Endothelial cell (in vitro differentiated cells): Measurements from ENCODE around the gene ESYT1. TPM values are rescaled to one million over a fixed set of nuclear protein-coding genes. Genes with fewer than 3 reads are reported as not detected.
A peak's percentile ranks its signal among the peaks of the same experiment; 100 is the strongest.

ENCODE experiments used
- DNase-seq: peaks from one replicate; pipeline ENCODE4 v3.0.0; 2021; ENCODE audit warnings: low spot score
- H3K27ac Mint-ChIP-seq: one replicate; pipeline ENCODE4 v1.8.0; 2021; ENCODE audit warnings: mixed read lengths, inconsistent platforms; ENCODE audit not compliant: unreplicated experiment
- H3K27me3 Mint-ChIP-seq: one replicate; pipeline ENCODE4 v1.8.0; 2021; ENCODE audit warnings: mild to moderate bottlenecking, moderate library complexity, mixed read lengths, inconsistent platforms; ENCODE audit not compliant: unreplicated experiment
- H3K36me3 Mint-ChIP-seq: one replicate; pipeline ENCODE4 v1.8.0; 2021; ENCODE audit warnings: mild to moderate bottlenecking, low read depth, mixed read lengths, inconsistent platforms; ENCODE audit not compliant: unreplicated experiment
- H3K4me1 Mint-ChIP-seq: one replicate; pipeline ENCODE4 v1.8.0; 2021; ENCODE audit warnings: mild to moderate bottlenecking, mixed read lengths, inconsistent platforms; ENCODE audit not compliant: unreplicated experiment
- H3K4me3 Mint-ChIP-seq: one replicate; pipeline ENCODE4 v1.8.0; 2021; ENCODE audit warnings: mild to moderate bottlenecking, mixed read lengths, inconsistent platforms; ENCODE audit not compliant: unreplicated experiment
- H3K9me3 Mint-ChIP-seq: one replicate; pipeline ENCODE4 v1.8.0; 2021; ENCODE audit warnings: mixed read lengths, inconsistent platforms; ENCODE audit not compliant: unreplicated experiment
- CTCF ChIP-seq: fragments of 200-600 bp; sonication (generic); IDR thresholded peaks from one replicate; pipeline ENCODE4 v1.5.0; 2021; ENCODE audit warnings: antibody characterized with exemption; ENCODE audit not compliant: unreplicated experiment
- total RNA-seq: library from RNA; stranded (reverse); fragmentation: NEBNext Ultra II Directional; extraction: Animal tissue kit (Norgen Biotek cat#: 25700); gene quantifications from one replicate; pipeline ENCODE4 v1.2.1, GENCODE V29; 2021; ENCODE audit not compliant: unreplicated experiment

The ESYT1 gene
- total RNA-seq, 1 donor from 2014 or later, result 302 TPM

- H3K27me3 Mint-ChIP-seq, result peaks cover 6% of the 10 kb centered on the region
Observed at GRCh38 chr12:56087220-56087619, 40.8 kb upstream of the ESYT1 start.

GRCh38 chr12:56097738-56098137 lies 30.3 kb upstream of the ESYT1 start:
- H3K4me1 Mint-ChIP-seq, result peaks cover 14% of the 10 kb centered on the region

More at GRCh38 chr12:56087220-56087619, 40.8 kb upstream of the ESYT1 start:
- no peak for TF ChIP-seq CTCF
- no peak for DNase-seq
- peaks cover 3% of the 10 kb centered on the region for H3K36me3 Mint-ChIP-seq
- no peak overlapping the region for H3K4me3 Mint-ChIP-seq
- H3K27ac Mint-ChIP-seq, result no peak overlapping the region
- no peaks in the 10 kb centered on the region for H3K4me1 Mint-ChIP-seq
- no peaks in the 10 kb centered on the region for H3K9me3 Mint-ChIP-seq

GRCh38 chr12:56098592-56098991 lies 29.5 kb upstream of the ESYT1 start:
- peaks cover 3% of the 10 kb centered on the region for H3K36me3 Mint-ChIP-seq
- no peak for DNase-seq
- H3K9me3 Mint-ChIP-seq, result no peaks in the 10 kb centered on the region
- H3K27ac Mint-ChIP-seq, result no peak overlapping the region
- H3K27me3 Mint-ChIP-seq, result peaks cover 7% of the 10 kb centered on the region
- H3K4me3 Mint-ChIP-seq, result no peak overlapping the region
- no peak for TF ChIP-seq CTCF
- H3K4me1 Mint-ChIP-seq, result peaks cover 22% of the 10 kb centered on the region

More at GRCh38 chr12:56097738-56098137, 30.3 kb upstream of the ESYT1 start:
- DNase-seq, result no peak
- Mint-ChIP-seq H3K27me3 (peaks cover 7% of the 10 kb centered on the region), H3K36me3 (peaks cover 3% of the 10 kb centered on the region), H3K4me3 (no peak overlapping the region), H3K27ac (no peak overlapping the region), H3K9me3 (no peaks in the 10 kb centered on the region)
- no peak for TF ChIP-seq CTCF

GRCh38 chr12:56099787-56100186 lies 28.3 kb upstream of the ESYT1 start:
- DNase-seq, result no peak
- Mint-ChIP-seq H3K36me3 (peaks cover 3% of the 10 kb centered on the region), H3K27ac (no peak overlapping the region), H3K9me3 (no peaks in the 10 kb centered on the region), H3K4me1 (peaks cover 30% of the 10 kb centered on the region), H3K4me3 (peak overlapping the region; percentile 26), H3K27me3 (peaks cover 6% of the 10 kb centered on the region)
- no peak for TF ChIP-seq CTCF

- H3K27ac Mint-ChIP-seq, result no peak overlapping the region
- DNase-seq, result no peak
- no peak for TF ChIP-seq CTCF
- peak overlapping the region; percentile 65 for H3K4me3 Mint-ChIP-seq
- H3K27me3 Mint-ChIP-seq, result peaks cover 5% of the 10 kb centered on the region
- H3K4me1 Mint-ChIP-seq, result peaks cover 33% of the 10 kb centered on the region
- H3K9me3 Mint-ChIP-seq, result no peaks in the 10 kb centered on the region
- peaks cover 8% of the 10 kb centered on the region for H3K36me3 Mint-ChIP-seq
Observed at GRCh38 chr12:56101045-56101444, 27.0 kb upstream of the ESYT1 start.
